Measurements from ENCODE around the gene SAMD15. TPM values are rescaled to one million over a fixed set of nuclear protein-coding genes. Genes with fewer than 3 reads are reported as not detected.

The SAMD15 gene
- total RNA-seq, 1 donor from 2014 or later, result 3.5 TPM

Other genes with a start within 250 kb of the SAMD15 start
- gene ZDHHC22, start 235.6 kb upstream of the SAMD15 start, total RNA-seq, result 0.09 TPM
- 1.4 TPM for gene TMEM63C, start 195.6 kb upstream of the SAMD15 start, total RNA-seq
- not detected for gene NGB, start 106.2 kb upstream of the SAMD15 start, total RNA-seq
- 36.5 TPM for gene POMT2, start 56.5 kb upstream of the SAMD15 start, total RNA-seq
- gene GSTZ1, start 56.3 kb upstream of the SAMD15 start, total RNA-seq, result 13.8 TPM
- 13.0 TPM for gene TMED8, start 285 bp upstream of the SAMD15 start, total RNA-seq
- gene NOXRED1, start 46.1 kb downstream of the SAMD15 start, total RNA-seq, result 0.37 TPM
- gene VIPAS39, start 80.2 kb downstream of the SAMD15 start, total RNA-seq, result 21.7 TPM
- 153 TPM for gene AHSA1, start 80.7 kb downstream of the SAMD15 start, total RNA-seq
- gene ISM2, start 121.4 kb downstream of the SAMD15 start, total RNA-seq, result 0.23 TPM
- gene SPTLC2, start 239.3 kb downstream of the SAMD15 start, total RNA-seq, result 44.2 TPM

Measured in mucosa of gallbladder (tissue), 1 donor.